ENCODE measurements around the gene CDCA8. TPM values are rescaled to one million over a fixed set of nuclear protein-coding genes. Genes with fewer than 3 reads are reported as not detected.

The CDCA8 gene
- total and polyA plus RNA-seq, 11 donors: 0.12 to 5.0 (median 0.40) TPM; not detected in 1

GRCh38 chr1:37672136-37672870 is 20.0 kb upstream of the CDCA8 start:
- ATAC-seq: no peak
- Histone ChIP-seq H3K27me3 (peaks cover 0 to 45% (median 5%) of the 10 kb centered on the region in 9 donors), H3K4me3 (no peak overlapping the region), H3K4me1 (peaks cover 0 to 4% (median 0%) of the 10 kb centered on the region in 12 donors), H3K9me3 (no peaks in the 10 kb centered on the region), H3K36me3 (no peaks in the 10 kb centered on the region), H3K27ac (no peak overlapping the region)
- 35 to 53% (median 47%) methylated on average over 7 to 9 of the region's 9 CpGs for WGBS, 4 donors
- TF ChIP-seq, protein P1, sequence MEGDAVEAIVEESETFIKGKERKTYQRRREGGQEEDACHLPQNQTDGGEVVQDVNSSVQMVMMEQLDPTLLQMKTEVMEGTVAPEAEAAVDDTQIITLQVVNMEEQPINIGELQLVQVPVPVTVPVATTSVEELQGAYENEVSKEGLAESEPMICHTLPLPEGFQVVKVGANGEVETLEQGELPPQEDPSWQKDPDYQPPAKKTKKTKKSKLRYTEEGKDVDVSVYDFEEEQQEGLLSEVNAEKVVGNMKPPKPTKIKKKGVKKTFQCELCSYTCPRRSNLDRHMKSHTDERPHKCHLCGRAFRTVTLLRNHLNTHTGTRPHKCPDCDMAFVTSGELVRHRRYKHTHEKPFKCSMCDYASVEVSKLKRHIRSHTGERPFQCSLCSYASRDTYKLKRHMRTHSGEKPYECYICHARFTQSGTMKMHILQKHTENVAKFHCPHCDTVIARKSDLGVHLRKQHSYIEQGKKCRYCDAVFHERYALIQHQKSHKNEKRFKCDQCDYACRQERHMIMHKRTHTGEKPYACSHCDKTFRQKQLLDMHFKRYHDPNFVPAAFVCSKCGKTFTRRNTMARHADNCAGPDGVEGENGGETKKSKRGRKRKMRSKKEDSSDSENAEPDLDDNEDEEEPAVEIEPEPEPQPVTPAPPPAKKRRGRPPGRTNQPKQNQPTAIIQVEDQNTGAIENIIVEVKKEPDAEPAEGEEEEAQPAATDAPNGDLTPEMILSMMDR (IDR thresholded peaks at IDR 0.05): no peak
- TF ChIP-seq POLR2A (IDR thresholded peaks at IDR 0.05): no peak
- DNase-seq: no peak
- intact Hi-C loops (cut with DNase I): no loop called here

- ATAC-seq (no peak), DNase-seq (no peak)
- Histone ChIP-seq H3K27me3 (peaks cover 0 to 38% (median 5%) of the 10 kb centered on the region in 9 donors), H3K9me3 (no peaks in the 10 kb centered on the region), H3K4me1 (peaks cover 0 to 4% (median 0%) of the 10 kb centered on the region in 12 donors), H3K27ac (no peak overlapping the region), H3K36me3 (no peaks in the 10 kb centered on the region), H3K4me3 (no peak overlapping the region)
- intact Hi-C loops (cut with DNase I): no loop called here
- WGBS, 4 donors: 50 to 53% (median 52%) methylated on average over 10 of the region's 10 CpGs
- TF ChIP-seq, protein P1 (IDR thresholded peaks at IDR 0.05): no peak
- TF ChIP-seq POLR2A (IDR thresholded peaks at IDR 0.05): no peak
Observed at GRCh38 chr1:37673920-37674319, 18.4 kb upstream of the CDCA8 start.

GRCh38 chr1:37676281-37677142 is 15.8 kb upstream of the CDCA8 start:
- peak overlapping the region in 6 of 12 donors; percentile 23 to 68 (median 29) for H3K27ac ChIP-seq

More at GRCh38 chr1:37676281-37677142, 15.8 kb upstream of the CDCA8 start:
- Histone ChIP-seq H3K36me3 (peaks cover 0 to 11% (median 3%) of the 10 kb centered on the region in 9 donors), H3K4me3 (no peak overlapping the region), H3K9me3 (no peaks in the 10 kb centered on the region), H3K4me1 (peaks cover 0 to 4% (median 0%) of the 10 kb centered on the region in 12 donors), H3K27me3 (peaks cover 0 to 15% (median 2%) of the 10 kb centered on the region in 9 donors)
- intact Hi-C loops (cut with DNase I): loop anchor here in 1 of 10 donors (2.0 kb wide), 1 partner anchor 72 kb away; no protein-coding TSS in a partner anchor
- 52 to 60% (median 57%) methylated on average over 14 of the region's 14 CpGs for WGBS, 4 donors
- TF ChIP-seq POLR2A (IDR thresholded peaks at IDR 0.05): no peak
- TF ChIP-seq, protein P1 (IDR thresholded peaks at IDR 0.05): no peak
- ATAC-seq (peak in 1 of 4 donors; percentile 22), DNase-seq (no peak)
